Transverse colon (tissue), 4 donors: ENCODE results near the gene ICE2. TPM values are rescaled to one million over a fixed set of nuclear protein-coding genes. Genes with fewer than 3 reads are reported as not detected.

ENCODE experiments used
- DNase-seq: peaks from one replicate; pipeline ENCODE4 v3.0.0-alpha.2; 2019
- H3K27ac ChIP-seq, 4 donors: fragments of 200-600 bp; sonication (generic); 2 replicates each; pipeline ENCODE4 v1.5.1; 2016 to 2018; ENCODE audit warnings: inconsistent platforms in 4 of 4
- H3K27me3 ChIP-seq: fragments of 200-600 bp; sonication (generic); 2 replicates; pipeline ENCODE4 v1.5.1; 2017; ENCODE audit warnings: inconsistent platforms
- H3K36me3 ChIP-seq, 4 donors: fragments of 200-600 bp; sonication (generic); 2 replicates each; pipeline ENCODE4 v1.5.1; 2017 to 2019; ENCODE audit warnings: inconsistent platforms in 4 of 4
- H3K4me1 ChIP-seq, 4 donors: fragments of 200-600 bp; sonication (generic); 2 replicates each; pipeline ENCODE4 v1.5.1; 2017 to 2020; ENCODE audit warnings: inconsistent platforms in 4 of 4
- H3K4me3 ChIP-seq, 4 donors: fragments of 200-600 bp; sonication (generic); 1 replicate in 1 of 4; 2 replicates in 3 of 4; pipeline versions ENCODE4 v1.5.1 to v1.6.1; 2017 to 2019; ENCODE audit warnings: inconsistent platforms in 4 of 4
- H3K9me3 ChIP-seq, 2 donors: fragments of 200-600 bp; sonication (generic); 2 replicates each; pipeline ENCODE4 v1.5.1; 2017 to 2019; ENCODE audit warnings: inconsistent platforms in 2 of 2
- CTCF ChIP-seq, 5 experiments: fragments of 200-600 bp in 3 of 5; fragments of 450-650 bp in 2 of 5; sonication (generic) in 3 of 5; IDR thresholded peaks; 1 replicate in 2 of 5; 2 replicates in 3 of 5; pipeline ENCODE4 v1.5.1; 2016 to 2017; ENCODE audit warnings: antibody characterized with exemption in 5 of 5, inconsistent platforms in 3 of 5, mild to moderate bottlenecking in 2 of 5, moderate library complexity in 1 of 5
- EP300 ChIP-seq: sonication (generic); formaldehyde crosslinking; IDR thresholded peaks from one replicate; pipeline ENCODE4 v1.6.1; 2017; ENCODE audit warnings: antibody characterized with exemption, low read depth
- POLR2A ChIP-seq: fragments of 450-650 bp; IDR thresholded peaks from one replicate; pipeline ENCODE4 v1.6.1; 2016; ENCODE audit warnings: antibody characterized with exemption, mild to moderate bottlenecking, moderate library complexity
- POLR2AphosphoS5 ChIP-seq, 3 donors: sonication (generic); formaldehyde crosslinking; IDR thresholded peaks; one replicate each; pipeline ENCODE4 v1.6.1; 2016; ENCODE audit warnings: antibody characterized with exemption in 3 of 3
- WGBS, 2 donors: methylation state at CpG; one replicate each; pipeline ENCODE4 v1.1.5; 2018; ENCODE audit warnings: low coverage in 1 of 2; 5-methylcytosine and 5-hydroxymethylcytosine counted together
- in situ Hi-C, 4 donors: fragments of 200-750 bp; cut with MboI; loops; one replicate each; pipeline versions ENCODE4 v1.15.0 to v1.15.1; 2017; ENCODE audit warnings: low sequenced_read_pairs in 3 of 4, low pct_ligation_motif_present in 1 of 4, low pct_unique_long_range_greater_than_20kb in 1 of 4
- intact Hi-C: fragments of 100-400 bp; cut with DNase I; formaldehyde crosslinking; loops from one replicate; pipeline ENCODE4 v1.15.1; 2023; ENCODE audit warnings: low total_unique reads
- total RNA-seq, 4 donors: library from RNA; depleted of rRNA; stranded (reverse); fragments of >200 nt; gene quantifications; one replicate each; pipeline ENCODE4 v1.1.0, GENCODE V29; 2016

ICE2 gene
- total RNA-seq, 4 donors from 2014 or later, result 14.6 to 83.4 (median 26.5) TPM

- no peaks in the 10 kb centered on the region for H3K36me3 ChIP-seq
- peak; percentile 33 for DNase-seq
- intact Hi-C loops (loop anchor here (10.0 kb wide), 1 partner anchor 1327 kb away; no protein-coding TSS in a partner anchor), in situ Hi-C loops (loop anchor here in 1 of 4 donors (25.0 kb wide), 1 partner anchor 1329 kb away; no protein-coding TSS in a partner anchor)
- H3K4me1 ChIP-seq, result peaks cover 0 to 10% (median 3%) of the 10 kb centered on the region in 4 donors
- H3K27me3 ChIP-seq, result no peaks in the 10 kb centered on the region
- no peaks in the 10 kb centered on the region for H3K9me3 ChIP-seq
- 42 to 44% methylated on average over 7 to 11 of the region's 11 CpGs for WGBS, 2 donors
- peak; percentile 86 to 96 (median 89) for TF ChIP-seq CTCF (IDR thresholded peaks at IDR 0.05)
- TF ChIP-seq EP300, result no peak
- peak overlapping the region in 2 of 4 donors; percentile 15 to 24 for H3K27ac ChIP-seq
- H3K4me3 ChIP-seq, result no peak overlapping the region
Measured at GRCh38 chr15:60507596-60508424, 28.9 kb upstream of the ICE2 start.

DNA sequence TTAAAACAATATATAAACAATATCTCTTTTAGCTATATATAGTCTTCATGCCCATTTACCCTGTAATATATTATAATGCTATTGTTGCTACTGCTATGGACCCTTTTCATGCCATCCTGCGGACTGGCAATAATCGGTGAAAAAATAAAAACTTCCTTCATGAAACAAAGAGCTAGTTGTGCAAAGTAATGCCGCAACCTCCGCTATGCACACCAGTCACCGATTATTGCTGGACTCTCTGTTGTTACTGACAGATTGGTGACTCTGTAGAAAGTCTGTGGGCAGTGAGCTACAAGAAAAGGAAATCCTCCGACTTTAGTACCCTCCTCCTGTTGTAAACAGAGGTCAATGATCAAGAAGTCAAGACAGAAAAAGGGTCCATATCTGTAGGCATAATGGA is 17.9 kb upstream of the ICE2 start:
- DNase-seq, result no peak
- WGBS, 2 donors, result 57 to 66% methylated on average over 6 of the region's 6 CpGs
- no peak for TF ChIP-seq EP300
- TF ChIP-seq POLR2AphosphoS5 (IDR thresholded peaks at IDR 0.05), result no peak
- no peak for TF ChIP-seq POLR2A
- no peak for TF ChIP-seq CTCF (IDR thresholded peaks at IDR 0.05)
- intact Hi-C loops, result no loop called here
- H3K4me1 ChIP-seq, result no peaks in the 10 kb centered on the region
- no peak overlapping the region for H3K27ac ChIP-seq
- H3K36me3 ChIP-seq, result peaks cover 0 to 21% (median 6%) of the 10 kb centered on the region in 4 donors
- H3K9me3 ChIP-seq, result no peaks in the 10 kb centered on the region
- in situ Hi-C loops, result no loop called here
- no peaks in the 10 kb centered on the region for H3K27me3 ChIP-seq
- H3K4me3 ChIP-seq, result no peak overlapping the region

DNA sequence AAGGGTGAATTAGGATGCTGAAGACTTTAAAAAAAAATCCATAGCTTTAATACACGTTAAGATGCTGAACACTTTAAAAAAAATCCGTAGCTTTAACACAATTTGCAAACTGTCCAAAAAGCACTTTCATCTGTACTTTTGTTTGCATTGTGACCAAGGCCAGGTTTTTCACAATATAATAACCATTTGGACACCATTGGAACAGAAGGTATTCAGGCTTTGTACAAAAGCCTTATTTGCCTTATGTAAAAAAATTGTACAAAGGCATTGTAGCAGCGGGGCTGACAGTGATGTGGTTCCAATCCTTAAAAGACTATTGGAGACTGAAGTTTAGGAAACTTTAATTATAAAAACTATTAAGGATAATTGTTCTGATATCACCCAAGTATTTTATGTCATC is 15.2 kb upstream of the ICE2 start:
- intact Hi-C loops, result no loop called here
- no peak overlapping the region for H3K27ac ChIP-seq
- peaks cover 0 to 15% (median 2%) of the 10 kb centered on the region in 4 donors for H3K36me3 ChIP-seq
- H3K9me3 ChIP-seq, result no peaks in the 10 kb centered on the region
- no peak overlapping the region for H3K4me3 ChIP-seq
- DNase-seq, result no peak
- H3K4me1 ChIP-seq, result no peaks in the 10 kb centered on the region
- TF ChIP-seq POLR2A (no peak), EP300 (no peak), POLR2AphosphoS5 (IDR thresholded peaks at IDR 0.05) (no peak), CTCF (IDR thresholded peaks at IDR 0.05) (no peak)
- H3K27me3 ChIP-seq, result no peaks in the 10 kb centered on the region
- in situ Hi-C loops, result no loop called here
- 74 to 77% methylated on average over 3 of the region's 3 CpGs for WGBS, 2 donors

DNA sequence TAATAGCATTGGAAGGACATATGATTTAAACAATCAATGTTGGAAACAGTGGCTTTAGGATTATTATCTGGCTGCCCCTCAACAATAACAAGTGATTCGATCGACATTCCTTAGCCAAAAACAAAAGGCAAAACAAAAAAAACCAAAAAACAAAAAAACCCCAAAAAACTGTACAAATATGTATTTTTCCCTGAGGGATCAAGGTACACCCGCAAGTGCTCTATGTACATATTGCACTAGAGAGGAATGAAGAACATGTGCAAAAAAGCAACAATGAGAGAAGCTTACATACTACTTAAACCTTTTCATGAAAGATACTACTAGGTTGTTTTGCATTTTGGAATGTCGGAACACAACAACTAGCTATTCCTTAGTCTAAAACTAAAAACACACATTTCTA is 14.2 kb upstream of the ICE2 start:
- intact Hi-C loops (no loop called here), in situ Hi-C loops (no loop called here)
- TF ChIP-seq CTCF (IDR thresholded peaks at IDR 0.05) (no peak), EP300 (no peak), POLR2AphosphoS5 (IDR thresholded peaks at IDR 0.05) (no peak)
- Histone ChIP-seq H3K4me3 (no peak overlapping the region), H3K27me3 (no peaks in the 10 kb centered on the region), H3K9me3 (no peaks in the 10 kb centered on the region), H3K27ac (no peak overlapping the region), H3K36me3 (peaks cover 0 to 14% (median 2%) of the 10 kb centered on the region in 4 donors), H3K4me1 (no peaks in the 10 kb centered on the region)
- DNase-seq, result no peak
- WGBS, 2 donors, result 91 to 98% methylated on average over 4 of the region's 4 CpGs
